Naive thymus-derived CD8-positive, alpha-beta T cell (primary cell): ENCODE results near the gene BTNL9. TPM values are rescaled to one million over a fixed set of nuclear protein-coding genes. Genes with fewer than 3 reads are reported as not detected.
"Not testable (repeated sequence)": the region's sequence is repeated elsewhere in the genome, so short reads cannot be mapped to it uniquely, and the experiment has no call there.

Source experiments
- ATAC-seq, 2 donors: fragments of 150-1000 bp; cut with Tn5 transposase in 1 of 2; sonication (Bioruptor Pico), chemical (Tn5 transposase) in 1 of 2; 1 replicate in 1 of 2; 2 replicates in 1 of 2; pipeline ENCODE4 v1.10.0; 2021; ENCODE audit warnings: mild to moderate bottlenecking in 2 of 2, moderate library complexity in 2 of 2
- POLR2A ChIA-PET: fragments of 350-600 bp; sonication (Branson Sonifier 250); formaldehyde crosslinking; loops from one replicate; lab custom pipeline; 2021; ENCODE audit warnings: antibody characterized with exemption; lab: Charles Lee
- DNase-seq, 10 donors: peaks; one replicate each; pipeline versions ENCODE4 v3.0.0 to v3.0.0-alpha.2; 2020 to 2022
- H3K27ac Mint-ChIP-seq, 10 donors: one replicate each; pipeline ENCODE4 v1.8.0; 2020 to 2022; ENCODE audit warnings: mild to moderate bottlenecking in 10 of 10, mixed read lengths in 10 of 10, moderate library complexity in 4 of 10, inconsistent platforms in 1 of 10
- H3K27me3 Mint-ChIP-seq, 5 donors: one replicate each; pipeline ENCODE4 v1.8.0; 2021 to 2022; ENCODE audit warnings: mixed read lengths in 5 of 5
- H3K36me3 Mint-ChIP-seq, 3 donors: one replicate each; pipeline ENCODE4 v1.8.0; 2020 to 2022; ENCODE audit warnings: mixed read lengths in 3 of 3, mild to moderate bottlenecking in 2 of 3, inconsistent platforms in 1 of 3
- H3K4me1 Mint-ChIP-seq, 4 donors: one replicate each; pipeline ENCODE4 v1.8.0; 2021 to 2022; ENCODE audit warnings: mixed read lengths in 4 of 4
- H3K4me3 Mint-ChIP-seq, 10 donors: one replicate each; pipeline ENCODE4 v1.8.0; 2020 to 2022; ENCODE audit warnings: mild to moderate bottlenecking in 10 of 10, mixed read lengths in 10 of 10, moderate library complexity in 6 of 10, inconsistent platforms in 1 of 10
- H3K9me3 Mint-ChIP-seq, 9 donors: one replicate each; pipeline ENCODE4 v1.8.0; 2020 to 2022; ENCODE audit warnings: mixed read lengths in 9 of 9, mild to moderate bottlenecking in 3 of 9, inconsistent platforms in 1 of 9, moderate library complexity in 1 of 9
- polyA plus RNA-seq, 3 donors: library from polyadenylated mRNA; unstranded; fragments of 300-500 nt; fragmentation: Illumina TruSeq; gene quantifications; one replicate each; pipeline ENCODE4 v1.2.3, GENCODE V29; 2021
- total RNA-seq, 8 experiments: library from RNA in 2 of 8; stranded (reverse) in 2 of 8; gene quantifications; one replicate each; pipeline ENCODE4 v1.2.3 and lab custom pipeline; 2021 to 2026

Gene BTNL9
- total RNA-seq (under 1 TPM; 0.25 to 0.42 TPM), polyA plus RNA-seq (not detected), total RNA-seq (lab: John Stamatoyannopoulos, UW) (0 to 0.13 (median 0.04) reads per million in 6 experiments)

DNA sequence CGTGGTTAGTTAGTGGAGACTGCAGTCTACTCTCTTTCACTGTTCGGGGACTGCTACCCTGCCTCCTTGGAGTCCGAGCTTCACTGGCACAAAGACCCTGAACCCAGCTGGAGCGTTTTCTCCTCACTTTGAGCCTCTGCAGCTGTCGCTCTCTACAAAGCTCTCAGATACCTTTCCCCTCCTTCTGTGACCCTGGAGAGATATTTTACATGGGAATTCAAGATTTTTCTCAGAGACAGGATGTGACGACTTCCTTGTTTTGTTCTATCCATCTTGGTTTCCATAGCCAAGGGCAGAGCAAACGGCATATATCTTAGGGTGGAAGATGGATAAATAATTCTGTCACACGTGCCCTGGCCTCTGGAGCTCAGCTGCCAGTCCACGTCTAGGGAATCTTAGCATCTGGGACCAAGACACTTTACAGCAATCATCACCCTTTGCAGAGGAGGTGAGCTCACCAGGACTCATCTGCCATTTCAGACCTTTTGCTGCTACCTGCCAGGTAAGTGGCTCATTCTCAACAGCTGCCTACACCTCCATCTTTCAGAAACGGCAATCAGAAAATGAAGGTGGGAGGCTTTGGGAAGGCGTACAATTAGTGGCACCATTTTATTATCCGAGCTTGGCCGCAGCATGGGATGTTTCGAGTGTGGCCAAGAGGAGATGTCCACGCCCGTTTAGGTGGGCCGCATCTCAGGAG, at the start of gene BTNL9:
Gene BTNL9, plus strand, starts transcription at position 336 of the 700 bp plus-strand sequence. CDS start 5,224 bp downstream, outside the sequence.
- H3K27me3 Mint-ChIP-seq = peaks cover 0 to 51% (median 33%) of the 10 kb centered on the region in 5 donors
- POLR2A ChIA-PET = no interaction called here
- H3K4me3 Mint-ChIP-seq = no peak within 1 kb of the TSS
- ATAC-seq (no peak), DNase-seq (no peak)
- H3K27ac Mint-ChIP-seq = no peak within 1 kb of the TSS
- H3K4me1 Mint-ChIP-seq = peaks cover 0 to 1% (median under 1%) of the 10 kb centered on the region in 4 donors
- H3K36me3 Mint-ChIP-seq = no peaks in the 10 kb centered on the region
- H3K9me3 Mint-ChIP-seq = peaks cover 0 to 2% (median 0%) of the 10 kb centered on the region in 9 donors

GRCh38 chr5:180990882-180991242, 49.2 kb upstream of the BTNL9 start:
- Mint-ChIP-seq H3K4me1 (no peaks in the 10 kb centered on the region), H3K36me3 (peaks cover 0 to 18% (median 1%) of the 10 kb centered on the region in 3 donors), H3K27ac (no peak overlapping the region), H3K27me3 (peaks cover 0 to 25% (median 14%) of the 10 kb centered on the region in 5 donors), H3K4me3 (no peak overlapping the region), H3K9me3 (peaks cover 0 to 24% (median 3%) of the 10 kb centered on the region in 9 donors)
- POLR2A ChIA-PET = no interaction called here
- ATAC-seq = no peak
- DNase-seq = no peak

DNA sequence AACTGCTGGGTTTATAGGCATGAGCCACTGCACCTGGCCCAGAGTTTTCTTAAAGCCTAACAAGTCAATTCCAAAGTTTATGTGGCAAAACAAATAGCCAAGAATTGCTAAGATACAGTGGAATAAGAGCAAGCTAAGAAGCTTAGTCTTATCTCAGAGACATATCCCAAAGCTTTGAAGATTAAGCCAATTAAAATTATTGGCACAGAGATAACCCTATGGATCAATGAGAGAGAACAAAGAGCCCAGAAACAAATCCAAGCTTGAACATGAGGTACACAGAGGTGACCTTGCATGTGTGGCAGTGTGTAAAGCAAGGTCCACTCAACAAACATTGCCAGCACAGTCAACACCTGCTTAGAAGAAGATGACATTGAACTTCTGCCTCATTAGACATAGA, 38.1 kb upstream of the BTNL9 start:
- Mint-ChIP-seq H3K36me3 (no peaks in the 10 kb centered on the region), H3K4me1 (no peaks in the 10 kb centered on the region), H3K27ac (no peak overlapping the region), H3K9me3 (no peaks in the 10 kb centered on the region), H3K27me3 (peaks cover 5 to 30% (median 22%) of the 10 kb centered on the region in 5 donors), H3K4me3 (no peak overlapping the region)
- DNase-seq (no peak), ATAC-seq (no peak)
- POLR2A ChIA-PET = no interaction called here

GRCh38 chr5:181005791-181006190, 34.3 kb upstream of the BTNL9 start:
- ATAC-seq = no peak
- Mint-ChIP-seq H3K27me3 (peaks cover 7 to 33% (median 17%) of the 10 kb centered on the region in 5 donors), H3K36me3 (no peaks in the 10 kb centered on the region), H3K9me3 (peaks cover 0 to 4% (median 0%) of the 10 kb centered on the region in 9 donors), H3K27ac (no peak overlapping the region), H3K4me3 (no peak overlapping the region), H3K4me1 (peaks cover 0 to 2% (median 0%) of the 10 kb centered on the region in 4 donors)
- no peak for DNase-seq
- POLR2A ChIA-PET = no interaction called here

DNA sequence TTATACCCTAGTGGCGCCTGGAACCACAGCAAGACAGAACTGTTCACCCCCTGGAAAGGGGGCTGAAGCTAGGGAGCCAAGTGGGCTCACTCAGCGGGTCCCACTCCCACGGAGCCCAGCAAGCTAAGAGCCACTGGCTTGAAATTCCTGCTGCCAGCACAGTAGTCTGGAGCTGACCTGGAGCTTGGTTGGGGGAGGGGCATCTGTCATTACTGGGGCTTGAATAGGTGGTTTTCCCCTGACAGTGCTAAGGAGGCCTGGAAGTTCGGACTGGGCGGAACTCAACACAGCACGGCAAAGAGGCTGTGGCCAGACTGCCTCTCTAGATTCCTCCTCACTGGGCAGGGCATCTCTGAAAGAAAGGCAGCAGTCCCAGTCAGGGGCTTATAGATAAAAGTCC, 31.9 kb upstream of the BTNL9 start:
- Mint-ChIP-seq H3K4me3 (no peak overlapping the region), H3K36me3 (no peaks in the 10 kb centered on the region), H3K9me3 (peaks cover 0 to 4% (median 0%) of the 10 kb centered on the region in 9 donors), H3K27ac (no peak overlapping the region), H3K4me1 (peaks cover 0 to 2% (median 0%) of the 10 kb centered on the region in 4 donors), H3K27me3 (peaks cover 7 to 33% (median 24%) of the 10 kb centered on the region in 5 donors)
- no peak for ATAC-seq
- DNase-seq = no peak
- POLR2A ChIA-PET = no interaction called here

- peaks cover 7 to 34% (median 20%) of the 10 kb centered on the region in 5 donors for H3K27me3 Mint-ChIP-seq
- H3K4me1 Mint-ChIP-seq, H3K9me3 Mint-ChIP-seq, ATAC-seq, H3K4me3 Mint-ChIP-seq, H3K36me3 Mint-ChIP-seq, POLR2A ChIA-PET, DNase-seq, H3K27ac Mint-ChIP-seq: not testable (repeated sequence)
Observed at GRCh38 chr5:181010018-181010417, 30.0 kb upstream of the BTNL9 start.

GRCh38 chr5:181014654-181015053, 25.4 kb upstream of the BTNL9 start:
- H3K4me1 Mint-ChIP-seq, H3K36me3 Mint-ChIP-seq, DNase-seq, H3K9me3 Mint-ChIP-seq, H3K27ac Mint-ChIP-seq, ATAC-seq, POLR2A ChIA-PET, H3K4me3 Mint-ChIP-seq: not testable (repeated sequence)
- H3K27me3 Mint-ChIP-seq = peaks cover 4 to 31% (median 18%) of the 10 kb centered on the region in 5 donors

- H3K4me1 Mint-ChIP-seq, DNase-seq, H3K27ac Mint-ChIP-seq, H3K4me3 Mint-ChIP-seq, ATAC-seq, POLR2A ChIA-PET: not testable (repeated sequence)
- Mint-ChIP-seq H3K36me3 (peaks cover 0 to 15% (median 4%) of the 10 kb centered on the region in 3 donors), H3K27me3 (peaks cover 6 to 36% (median 20%) of the 10 kb centered on the region in 5 donors), H3K9me3 (peaks cover 6 to 34% (median 22%) of the 10 kb centered on the region in 9 donors)
Observed at GRCh38 chr5:181017448-181017847, 22.6 kb upstream of the BTNL9 start.

DNA sequence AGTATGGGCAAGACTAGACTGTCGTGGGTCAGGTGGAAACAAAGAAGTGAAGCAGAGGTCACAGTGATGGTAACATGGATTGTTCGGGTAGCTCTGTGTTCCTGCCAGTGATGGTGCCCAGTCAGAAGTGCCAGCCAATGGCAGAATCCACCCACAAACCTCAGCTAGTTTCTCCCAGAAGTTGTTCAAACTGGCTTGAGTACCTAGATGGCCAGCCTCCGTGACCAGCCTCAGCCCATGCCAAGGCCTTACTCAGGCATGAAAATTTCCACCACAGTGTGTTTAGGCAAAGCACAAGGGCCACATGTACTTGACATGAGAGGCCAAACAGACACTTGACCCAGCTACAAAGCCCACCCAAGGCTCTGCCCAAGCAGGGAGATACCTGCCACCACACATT, 19.4 kb upstream of the BTNL9 start:
- ATAC-seq (no peak), DNase-seq (no peak)
- Mint-ChIP-seq H3K4me3 (no peak overlapping the region), H3K4me1 (no peaks in the 10 kb centered on the region), H3K27me3 (peaks cover 17 to 45% (median 32%) of the 10 kb centered on the region in 5 donors), H3K9me3 (peaks cover 6 to 56% (median 36%) of the 10 kb centered on the region in 9 donors), H3K36me3 (peaks cover 0 to 37% (median 2%) of the 10 kb centered on the region in 3 donors), H3K27ac (no peak overlapping the region)
- POLR2A ChIA-PET = no interaction called here

- H3K27ac Mint-ChIP-seq = no peak overlapping the region
- no peak for DNase-seq
- POLR2A ChIA-PET = no interaction called here
- H3K27me3 Mint-ChIP-seq = peaks cover 19 to 57% (median 35%) of the 10 kb centered on the region in 5 donors
- peaks cover 6 to 55% (median 36%) of the 10 kb centered on the region in 9 donors for H3K9me3 Mint-ChIP-seq
- peaks cover 0 to 37% (median 2%) of the 10 kb centered on the region in 3 donors for H3K36me3 Mint-ChIP-seq
- no peak overlapping the region for H3K4me3 Mint-ChIP-seq
- ATAC-seq = no peak
- no peaks in the 10 kb centered on the region for H3K4me1 Mint-ChIP-seq
Observed at GRCh38 chr5:181024245-181025064, 15.6 kb upstream of the BTNL9 start.

- Mint-ChIP-seq H3K4me3 (peak overlapping the region in 1 of 10 donors; percentile 21), H3K9me3 (peaks cover 0 to 34% (median 14%) of the 10 kb centered on the region in 9 donors), H3K27ac (no peak overlapping the region), H3K27me3 (peaks cover 19 to 67% (median 33%) of the 10 kb centered on the region in 5 donors), H3K4me1 (no peaks in the 10 kb centered on the region), H3K36me3 (peaks cover 0 to 26% (median 0%) of the 10 kb centered on the region in 3 donors)
- POLR2A ChIA-PET = no interaction called here
- DNase-seq (no peak), ATAC-seq (no peak)
Observed at GRCh38 chr5:181027452-181028031, 12.5 kb upstream of the BTNL9 start.

- Mint-ChIP-seq H3K27ac (peak overlapping the region in 2 of 10 donors; percentile 1 to 20), H3K4me3 (no peak overlapping the region), H3K9me3 (peaks cover 0 to 27% (median 7%) of the 10 kb centered on the region in 9 donors), H3K27me3 (peaks cover 17 to 60% (median 33%) of the 10 kb centered on the region in 5 donors), H3K36me3 (peaks cover 0 to 19% (median 0%) of the 10 kb centered on the region in 3 donors), H3K4me1 (no peaks in the 10 kb centered on the region)
- no peak for ATAC-seq
- POLR2A ChIA-PET = no interaction called here
- no peak for DNase-seq
Observed at GRCh38 chr5:181028032-181028819, 11.8 kb upstream of the BTNL9 start.
